Urinary bladder (tissue), 4 donors: ENCODE data around the gene CSPG5. TPM values are rescaled to one million over a fixed set of nuclear protein-coding genes. Genes with fewer than 3 reads are reported as not detected.

Source experiments
- DNase-seq: peaks from one replicate; pipeline ENCODE4 v3.0.0-alpha.2; 2015; ENCODE audit errors: extremely low spot score
- H3K27ac ChIP-seq: one replicate; pipeline ENCODE4 v1.5.1; 2013; ENCODE audit warnings: low read depth, mild to moderate bottlenecking, moderate library complexity
- H3K36me3 ChIP-seq: one replicate; pipeline ENCODE4 v1.6.1; 2013; ENCODE audit warnings: mild to moderate bottlenecking, moderate library complexity; ENCODE audit not compliant: insufficient read depth
- H3K4me1 ChIP-seq: one replicate; pipeline ENCODE4 v1.6.1; 2013; ENCODE audit warnings: mild to moderate bottlenecking, moderate library complexity; ENCODE audit not compliant: insufficient read depth
- H3K4me3 ChIP-seq: one replicate; pipeline ENCODE4 v1.5.1; 2013; ENCODE audit warnings: low read depth, low read length
- WGBS: extraction: QIAGEN DNeasy Blood & Tissue Kit; methylation state at CpG from one replicate; pipeline ENCODE4 v1.1.7; 2013; 5-methylcytosine and 5-hydroxymethylcytosine counted together
- polyA plus RNA-seq: library from polyadenylated mRNA; stranded (reverse); fragments of 200-250 nt; gene quantifications from one replicate; pipeline ENCODE4 v1.2.3, GENCODE V29; 2013
- total RNA-seq: library from RNA; depleted of rRNA; stranded (reverse); fragments of >200 nt; gene quantifications from one replicate; pipeline ENCODE4 v1.2.3, GENCODE V29; 2014
- donor health status: healthy with polysubstance abuse.
- donor health status: healthy.

Gene CSPG5
- total and polyA plus RNA-seq, 2 donors, result 0.35 to 2.9 TPM

DNA sequence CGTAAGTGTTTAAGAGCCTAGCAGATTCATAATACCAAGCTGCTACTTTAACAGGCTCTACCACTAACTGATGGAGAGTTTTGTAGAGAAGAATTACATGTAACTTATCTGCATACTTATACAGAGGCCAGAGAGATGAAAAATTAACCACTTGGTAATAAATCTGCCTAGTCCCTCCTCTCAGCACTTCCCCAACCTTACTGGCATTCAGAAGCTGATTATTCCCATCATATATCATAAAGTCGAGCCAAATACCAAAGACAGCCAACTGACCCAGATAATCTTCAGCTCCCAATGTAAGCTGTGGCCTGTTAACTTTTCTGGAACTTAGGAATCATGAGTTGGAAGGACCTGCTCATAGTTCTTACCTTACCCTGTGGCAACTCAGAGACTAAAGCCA lies 25.5 kb upstream of the CSPG5 start:
- DNase-seq, result no peak
- H3K36me3 ChIP-seq, result peaks cover 6% of the 10 kb centered on the region
- no peak overlapping the region for H3K27ac ChIP-seq
- WGBS, result 80% methylated on average over 2 of the region's 2 CpGs
- no peak overlapping the region for H3K4me3 ChIP-seq
- peaks cover 2% of the 10 kb centered on the region for H3K4me1 ChIP-seq

DNA sequence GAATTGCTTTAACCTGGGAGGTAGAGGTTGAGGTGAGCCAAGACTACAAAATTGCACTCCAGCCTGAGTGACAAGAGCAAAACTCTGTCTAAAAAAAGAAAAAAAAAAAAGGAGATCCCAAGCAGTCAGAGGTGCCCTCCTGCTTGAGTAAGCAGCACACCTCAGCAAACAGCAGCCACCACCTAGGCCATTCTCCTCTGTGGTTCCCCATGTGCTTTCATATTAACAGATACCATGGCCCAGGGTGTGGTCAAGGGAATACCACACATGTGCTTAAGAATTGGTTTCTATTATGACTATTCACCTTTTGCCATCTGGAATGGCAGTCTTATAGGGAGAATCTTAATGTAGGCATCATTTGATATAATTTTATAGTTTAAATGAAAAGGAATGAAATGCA lies 24.7 kb upstream of the CSPG5 start:
- Histone ChIP-seq H3K36me3 (peaks cover 4% of the 10 kb centered on the region), H3K4me1 (peaks cover 2% of the 10 kb centered on the region), H3K4me3 (no peak overlapping the region), H3K27ac (no peak overlapping the region)
- DNase-seq, result no peak

DNA sequence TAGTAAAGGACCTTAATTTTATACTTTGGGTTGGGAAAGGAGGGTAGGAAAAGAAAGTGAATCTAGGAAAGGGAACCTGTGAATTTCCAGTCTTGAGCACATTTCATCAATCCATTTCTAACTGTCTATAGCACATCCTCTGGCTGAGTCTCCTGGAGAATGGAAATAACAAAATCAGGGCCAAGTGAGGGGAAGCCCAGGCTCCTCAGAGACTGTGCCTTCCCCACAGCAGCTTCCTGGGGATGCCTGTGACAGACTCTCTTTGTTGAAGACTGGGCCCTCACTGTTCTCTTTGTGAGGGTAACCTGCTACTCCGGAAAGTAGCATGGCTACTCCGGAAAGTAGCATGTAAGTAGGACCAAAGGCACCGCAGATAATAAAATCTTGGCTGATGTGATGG lies 22.6 kb upstream of the CSPG5 start:
- no peak for DNase-seq
- Histone ChIP-seq H3K4me3 (no peak overlapping the region), H3K27ac (no peak overlapping the region), H3K36me3 (peaks cover 2% of the 10 kb centered on the region), H3K4me1 (peaks cover 2% of the 10 kb centered on the region)
- WGBS, result 91% methylated on average over 3 of the region's 3 CpGs

DNA sequence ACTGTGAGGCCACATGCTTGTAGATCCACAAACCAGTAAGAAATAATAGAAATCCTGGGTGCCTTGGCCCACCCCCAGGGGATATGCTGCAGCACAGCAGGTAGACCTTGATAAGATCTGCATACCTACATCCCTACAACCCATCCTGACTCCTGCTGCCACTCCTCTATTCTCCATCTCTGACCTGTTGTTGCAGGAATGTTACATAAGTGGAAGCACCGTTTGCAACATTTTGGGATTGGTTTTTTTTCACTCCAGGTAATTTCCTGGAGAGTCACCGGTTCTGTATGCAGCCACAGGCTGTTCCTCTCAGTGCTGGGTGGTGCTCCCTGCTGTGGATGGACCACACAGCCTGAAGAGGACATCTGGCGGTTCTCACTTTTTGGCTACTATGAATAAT lies 16.1 kb upstream of the CSPG5 start:
- H3K36me3 ChIP-seq, result no peaks in the 10 kb centered on the region
- DNase-seq, result no peak
- no peaks in the 10 kb centered on the region for H3K4me1 ChIP-seq
- no peak overlapping the region for H3K27ac ChIP-seq
- 70% methylated on average over 3 of the region's 3 CpGs for WGBS
- no peak overlapping the region for H3K4me3 ChIP-seq

DNA sequence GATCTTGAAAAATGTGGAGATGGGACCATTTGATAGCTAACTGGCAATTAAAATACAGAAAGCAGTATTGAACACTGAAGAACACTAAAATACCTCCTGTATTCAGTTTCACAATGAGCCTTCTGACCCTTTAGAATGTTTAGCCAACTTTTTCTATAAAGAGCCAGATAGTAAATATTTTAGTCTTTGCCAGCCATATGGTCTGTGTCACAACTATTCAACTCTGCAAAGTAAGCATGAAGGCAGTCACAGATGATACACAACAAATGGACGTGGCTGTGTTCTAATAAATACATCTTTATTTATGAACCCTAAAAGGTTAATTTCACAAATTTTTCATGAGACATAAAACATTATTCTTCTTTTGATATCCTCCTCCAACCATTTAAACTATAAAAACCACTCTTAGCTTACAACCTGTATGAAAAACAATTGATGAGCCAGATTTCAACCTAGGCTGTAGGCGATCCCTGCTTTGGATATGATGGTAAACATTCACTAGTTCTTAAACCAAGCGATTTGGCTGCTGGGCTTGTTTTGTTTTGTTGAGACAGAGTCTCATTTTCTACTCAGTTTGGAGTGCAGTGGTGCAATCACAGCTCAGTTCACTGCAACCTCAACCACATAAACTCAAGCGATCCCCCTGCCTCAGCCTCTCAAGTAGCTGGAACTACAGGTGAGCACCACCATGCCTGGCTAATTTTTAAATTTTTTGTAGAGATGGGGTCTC lies 13.6 kb upstream of the CSPG5 start:
- Histone ChIP-seq H3K27ac (no peak overlapping the region), H3K4me3 (no peak overlapping the region), H3K4me1 (no peaks in the 10 kb centered on the region), H3K36me3 (no peaks in the 10 kb centered on the region)
- no peak for DNase-seq
- 53% methylated on average over 4 of the region's 4 CpGs for WGBS

DNA sequence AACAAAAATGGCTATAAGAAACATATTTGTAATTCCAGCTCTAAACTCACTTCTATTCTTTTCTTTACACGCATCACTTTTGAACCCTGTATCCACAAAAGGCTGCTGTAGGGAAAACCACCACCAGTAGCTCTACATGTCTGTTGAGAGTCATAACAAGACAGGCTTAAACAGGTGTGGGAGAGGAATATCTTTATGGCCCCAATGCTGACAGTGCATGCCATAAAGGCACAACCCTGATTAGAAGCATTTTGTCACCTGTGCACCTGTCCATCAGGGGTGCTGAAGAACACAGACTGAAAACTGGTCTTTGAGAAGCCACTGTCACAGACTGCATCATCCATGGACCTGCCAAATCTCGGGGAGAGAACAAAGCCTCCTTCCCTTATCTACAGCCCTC lies 11.6 kb upstream of the CSPG5 start:
- Histone ChIP-seq H3K36me3 (no peaks in the 10 kb centered on the region), H3K4me1 (no peaks in the 10 kb centered on the region), H3K4me3 (no peak overlapping the region), H3K27ac (no peak overlapping the region)
- DNase-seq, result no peak
- WGBS, result 87% methylated on average over 2 of the region's 2 CpGs

DNA sequence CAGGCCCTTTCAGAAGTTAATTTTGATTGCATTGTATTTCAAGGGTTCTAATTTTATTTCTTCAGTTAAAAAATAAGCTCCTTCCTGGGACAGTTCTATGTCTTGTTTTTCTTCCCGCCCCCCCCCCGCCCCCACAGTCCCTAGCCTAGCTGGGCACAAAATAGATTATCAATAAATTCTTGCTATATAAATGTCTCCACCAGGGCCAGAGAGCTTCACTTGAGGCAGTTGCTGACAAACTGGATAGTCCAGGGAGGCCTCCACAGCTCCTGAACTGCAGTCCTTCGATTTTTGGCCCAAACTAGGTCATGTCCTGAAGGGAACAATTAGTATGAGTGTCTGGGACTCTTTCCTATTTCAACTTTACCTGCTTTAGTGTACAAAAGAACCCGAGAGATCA lies 9.9 kb upstream of the CSPG5 start:
- 97% methylated on average over 4 of the region's 4 CpGs for WGBS
- H3K4me3 ChIP-seq, result no peak overlapping the region
- H3K36me3 ChIP-seq, result no peaks in the 10 kb centered on the region
- no peak for DNase-seq
- no peak overlapping the region for H3K27ac ChIP-seq
- no peaks in the 10 kb centered on the region for H3K4me1 ChIP-seq

DNA sequence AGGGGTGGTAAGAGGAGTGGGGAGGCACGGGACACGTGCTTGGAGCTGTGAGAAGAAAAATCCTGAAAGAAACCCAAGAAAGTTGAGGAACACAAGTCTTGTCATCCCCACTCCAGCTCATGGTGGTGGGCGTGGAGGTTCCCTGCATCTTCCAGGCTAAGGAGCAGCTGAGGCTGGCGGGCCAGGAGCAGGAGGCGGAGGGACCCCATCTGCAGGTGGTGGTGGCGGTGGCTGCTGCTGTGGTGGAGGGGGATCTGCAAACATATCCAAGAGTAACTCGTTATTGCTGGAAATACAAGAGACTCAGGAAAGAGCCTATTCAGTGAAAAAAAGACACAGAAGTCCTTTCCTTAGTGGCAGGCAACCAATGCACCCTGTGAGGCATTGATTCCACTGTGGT lies 9.4 kb upstream of the CSPG5 start:
- Histone ChIP-seq H3K36me3 (no peaks in the 10 kb centered on the region), H3K4me3 (no peak overlapping the region), H3K4me1 (no peaks in the 10 kb centered on the region), H3K27ac (no peak overlapping the region)
- no peak for DNase-seq
- WGBS, result 97% methylated on average over 7 of the region's 7 CpGs

DNA sequence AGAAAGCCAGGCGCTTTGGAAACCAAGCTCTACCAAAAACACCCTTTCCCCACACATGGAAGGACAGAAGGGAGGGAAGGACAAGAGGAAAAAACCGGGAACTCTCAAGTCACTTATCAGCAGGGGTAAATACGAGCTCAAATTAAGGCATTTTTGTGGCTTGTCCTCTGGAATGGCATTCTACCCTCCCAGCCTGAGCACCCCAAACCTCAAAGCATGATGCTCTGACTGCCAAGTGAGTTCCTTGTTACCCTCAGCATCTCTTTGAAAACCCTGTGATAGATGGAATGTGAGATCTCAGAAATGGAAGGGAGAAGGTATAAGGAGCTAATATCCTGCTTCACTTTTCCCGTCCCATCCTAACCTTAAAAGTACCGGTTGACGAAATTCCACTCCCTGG lies 8.1 kb upstream of the CSPG5 start:
- no peak for DNase-seq
- no peaks in the 10 kb centered on the region for H3K36me3 ChIP-seq
- no peaks in the 10 kb centered on the region for H3K4me1 ChIP-seq
- no peak overlapping the region for H3K27ac ChIP-seq
- 93% methylated on average over 6 of the region's 6 CpGs for WGBS
- H3K4me3 ChIP-seq, result no peak overlapping the region

DNA sequence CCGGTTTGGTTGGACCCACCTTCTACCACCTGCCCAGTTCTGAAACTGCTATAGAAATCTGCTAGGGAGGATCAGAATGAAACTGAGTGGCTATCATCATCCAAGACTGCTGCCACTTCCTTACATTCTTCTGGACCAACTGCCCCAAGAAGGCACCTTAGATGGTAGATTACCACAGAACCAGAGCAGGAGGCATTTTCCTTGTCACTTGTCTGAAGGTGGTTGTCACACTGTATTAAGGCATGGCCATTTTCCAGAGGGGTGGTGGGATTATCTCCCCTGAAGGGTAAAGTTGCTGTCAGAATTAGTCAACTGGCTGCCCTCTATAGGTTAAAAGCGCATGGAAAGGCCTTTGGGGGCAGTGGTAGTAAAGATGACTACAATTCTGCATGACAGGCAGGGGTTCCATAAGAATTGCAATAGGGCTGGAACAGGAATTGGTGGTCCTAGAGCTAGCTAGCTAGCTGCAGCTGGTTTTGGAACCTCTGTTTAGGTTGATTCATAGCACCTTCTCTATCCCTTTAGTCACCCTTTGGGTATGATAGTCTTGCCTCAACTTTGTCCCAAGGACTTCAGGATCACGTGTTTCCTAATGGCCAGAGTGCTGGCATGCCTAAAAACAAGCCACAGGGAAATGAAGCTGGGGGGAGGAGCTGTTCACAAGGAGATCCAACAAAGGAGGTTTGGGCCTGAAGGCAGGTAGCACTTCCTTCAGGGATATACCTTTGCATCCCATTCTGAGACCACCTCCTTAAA lies 4.8 kb upstream of the CSPG5 start:
- 77% methylated on average over 3 of the region's 3 CpGs for WGBS
- Histone ChIP-seq H3K36me3 (no peaks in the 10 kb centered on the region), H3K4me1 (no peaks in the 10 kb centered on the region), H3K4me3 (no peak overlapping the region), H3K27ac (no peak overlapping the region)
- no peak for DNase-seq

DNA sequence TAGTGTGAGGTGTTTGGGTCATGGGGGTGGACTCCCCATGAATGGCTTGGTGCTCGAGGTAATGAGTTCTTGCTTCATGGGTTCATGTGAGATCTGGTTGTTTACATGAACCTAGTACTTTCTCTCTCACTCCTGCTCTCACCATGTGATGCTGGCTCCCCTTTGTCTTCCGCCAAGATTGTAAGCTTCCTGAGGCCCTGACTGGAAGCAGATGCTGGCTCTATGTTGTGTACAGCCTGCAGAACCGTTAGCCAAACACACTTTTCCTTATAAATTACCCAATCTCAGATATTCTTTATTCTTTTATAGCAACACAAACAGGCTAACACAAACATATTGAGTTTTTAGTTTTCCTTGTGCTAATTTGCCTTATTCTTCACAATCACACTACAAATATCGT lies 3.2 kb upstream of the CSPG5 start:
- Histone ChIP-seq H3K27ac (no peak overlapping the region), H3K36me3 (no peaks in the 10 kb centered on the region), H3K4me1 (no peaks in the 10 kb centered on the region), H3K4me3 (no peak overlapping the region)
- no peak for DNase-seq
- 79% methylated on average over 4 of the region's 4 CpGs for WGBS

DNA sequence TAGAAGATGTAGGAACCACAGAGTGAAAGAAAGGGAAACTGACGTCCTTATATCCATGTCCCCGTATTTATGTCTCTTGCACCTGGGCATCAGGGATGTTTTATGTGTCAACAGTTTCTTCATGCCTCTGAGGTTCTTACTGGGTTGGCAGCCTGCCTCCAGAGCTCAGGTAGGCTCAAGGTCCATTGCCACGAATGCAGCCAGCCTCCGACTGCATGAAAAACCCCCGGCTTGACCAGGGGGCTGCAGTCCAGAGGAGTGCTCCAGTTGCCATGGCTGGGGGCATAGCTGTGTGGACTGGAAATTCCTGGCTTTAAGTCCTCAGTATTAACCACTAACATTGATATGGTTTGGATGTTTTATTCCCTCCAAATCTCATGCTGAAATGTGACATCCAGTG lies 2.8 kb upstream of the CSPG5 start:
- Histone ChIP-seq H3K4me1 (no peaks in the 10 kb centered on the region), H3K4me3 (no peak overlapping the region), H3K27ac (no peak overlapping the region), H3K36me3 (no peaks in the 10 kb centered on the region)
- no peak for DNase-seq
- WGBS, result 80% methylated on average over 5 of the region's 5 CpGs

DNA sequence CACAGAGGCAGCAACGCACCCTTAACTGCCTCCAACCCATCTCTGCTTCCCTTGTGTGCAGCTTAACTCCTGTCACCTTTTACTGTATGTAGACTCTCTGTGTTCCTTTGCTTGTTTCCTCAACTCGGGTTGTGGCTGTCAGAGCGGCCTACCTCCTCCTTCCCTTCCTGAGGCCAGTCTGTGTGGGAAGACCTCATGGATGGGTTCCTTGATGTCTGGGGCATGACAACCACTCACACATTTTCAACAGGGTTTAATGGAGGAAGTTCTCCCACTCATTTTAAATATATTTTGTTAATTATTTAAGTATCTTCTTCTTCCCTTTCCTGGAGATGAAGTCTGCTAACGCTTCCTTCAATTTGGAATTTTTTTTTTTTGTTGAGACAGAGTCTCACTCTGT lies 1.8 kb upstream of the CSPG5 start:
- 76% methylated on average over 4 of the region's 4 CpGs for WGBS
- Histone ChIP-seq H3K4me3 (no peak overlapping the region), H3K27ac (no peak overlapping the region), H3K4me1 (no peaks in the 10 kb centered on the region), H3K36me3 (no peaks in the 10 kb centered on the region)
- no peak for DNase-seq

DNA sequence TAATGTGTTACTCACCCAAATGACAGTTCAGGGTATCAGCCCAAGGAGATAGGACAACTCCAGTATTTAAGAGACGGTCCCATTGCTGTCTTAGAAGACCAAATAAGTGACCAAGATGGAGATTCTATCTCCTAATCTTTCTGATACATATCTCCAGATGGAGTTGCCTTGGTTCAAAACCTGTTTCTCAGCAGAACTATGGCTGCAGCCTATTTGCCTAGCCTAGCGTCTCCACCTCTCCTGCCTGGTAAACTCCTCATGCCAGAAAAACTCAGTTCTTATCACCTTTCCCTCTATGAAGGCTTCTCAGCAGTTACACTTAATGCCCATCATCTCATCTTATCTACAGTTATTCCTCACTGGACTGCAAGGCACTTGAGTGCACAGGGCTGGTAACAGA lies 1.2 kb upstream of the CSPG5 start:
- 84% methylated on average over 2 of the region's 2 CpGs for WGBS
- DNase-seq, result no peak
- H3K4me3 ChIP-seq, result no peak overlapping the region
- H3K36me3 ChIP-seq, result no peaks in the 10 kb centered on the region
- no peaks in the 10 kb centered on the region for H3K4me1 ChIP-seq
- no peak overlapping the region for H3K27ac ChIP-seq
